ENCODE measurements around the gene FES. TPM values are rescaled to one million over a fixed set of nuclear protein-coding genes. Genes with fewer than 3 reads are reported as not detected.
A peak's percentile ranks its signal among the peaks of the same experiment; 100 is the strongest.
"Not testable (repeated sequence)": the region's sequence is repeated elsewhere in the genome, so short reads cannot be mapped to it uniquely, and the experiment has no call there.

FES gene
- total RNA-seq, 4 donors from 2014 or later, result 3.6 to 17.9 (median 11.0) TPM

GRCh38 chr15:90872486-90873184, 11.7 kb upstream of the FES start:
- TF ChIP-seq POLR2A (IDR thresholded peaks at IDR 0.05), result no peak
- no peak for TF ChIP-seq CTCF (IDR thresholded peaks at IDR 0.05)
- WGBS, 2 donors, result 22 to 23% methylated on average over 12 of the region's 12 CpGs
- intact Hi-C loops (cut with DNase I; ENCODE audit: low total_unique reads), result no loop called here

GRCh38 chr15:90873488-90873997, 10.8 kb upstream of the FES start:
- peak in 1 of 2 donors; percentile 85 for DNase-seq (ENCODE audit: low spot score in 2 of 2)
- no peak for TF ChIP-seq POLR2A (IDR thresholded peaks at IDR 0.05)
- intact Hi-C loops (cut with DNase I; ENCODE audit: low total_unique reads), result no loop called here
- H3K4me3 ChIP-seq (ENCODE audit: low read depth, poor library complexity, severe bottlenecking), result no peak overlapping the region
- 75 to 76% methylated on average over 2 to 6 of the region's 6 CpGs for WGBS, 2 donors

More at GRCh38 chr15:90872486-90873184, 11.7 kb upstream of the FES start:
- peak overlapping the region; percentile 84 for H3K4me3 ChIP-seq (ENCODE audit: low read depth, poor library complexity, severe bottlenecking)
- DNase-seq (ENCODE audit: low spot score in 2 of 2), result peak in 1 of 2 donors; percentile 85

- peak in 1 of 2 donors; percentile 82 for DNase-seq (ENCODE audit: low spot score in 2 of 2)
- WGBS, 2 donors, result 58 to 74% methylated on average over 10 to 13 of the region's 15 CpGs
- TF ChIP-seq CTCF (IDR thresholded peaks at IDR 0.05), result peak in 1 of 3 donors; percentile 99
- TF ChIP-seq POLR2A (IDR thresholded peaks at IDR 0.05), result no peak
- intact Hi-C loops (cut with DNase I; ENCODE audit: low total_unique reads), result no loop called here
- H3K4me3 ChIP-seq (ENCODE audit: low read depth, poor library complexity, severe bottlenecking), result no peak overlapping the region
Observed at GRCh38 chr15:90873998-90874605, 10.2 kb upstream of the FES start.

- intact Hi-C loops (cut with DNase I; ENCODE audit: low total_unique reads); DNase-seq (ENCODE audit: low spot score in 2 of 2); H3K4me3 ChIP-seq (ENCODE audit: low read depth, poor library complexity, severe bottlenecking): not testable (repeated sequence)
- WGBS, 2 donors, result 81 to 86% methylated on average over 9 of the region's 9 CpGs
Observed at GRCh38 chr15:90874986-90875385, 9.3 kb upstream of the FES start.

GRCh38 chr15:90875549-90875981, 8.7 kb upstream of the FES start:
- intact Hi-C loops (cut with DNase I; ENCODE audit: low total_unique reads), result no loop called here
- 92 to 95% methylated on average over 8 to 11 of the region's 12 CpGs for WGBS, 2 donors
- H3K4me3 ChIP-seq (ENCODE audit: low read depth, poor library complexity, severe bottlenecking), result no peak overlapping the region
- TF ChIP-seq POLR2A (IDR thresholded peaks at IDR 0.05) (no peak), CTCF (IDR thresholded peaks at IDR 0.05) (no peak)
- DNase-seq (ENCODE audit: low spot score in 2 of 2), result no peak

- TF ChIP-seq POLR2A (IDR thresholded peaks at IDR 0.05), result no peak
- TF ChIP-seq CTCF (IDR thresholded peaks at IDR 0.05), result no peak
- no peak for DNase-seq (ENCODE audit: low spot score in 2 of 2)
- no peak overlapping the region for H3K4me3 ChIP-seq (ENCODE audit: low read depth, poor library complexity, severe bottlenecking)
- 93 to 94% methylated on average over 20 of the region's 20 CpGs for WGBS, 2 donors
- intact Hi-C loops (cut with DNase I; ENCODE audit: low total_unique reads), result no loop called here
Observed at GRCh38 chr15:90876046-90876445, 8.3 kb upstream of the FES start.
